SK-N-SH (cell line): Measurements from ENCODE around the gene MRPL14.

ENCODE experiments used
- CTCF ChIP-seq: fragments of 200-600 bp; sonication (generic); IDR thresholded peaks from 2 replicates; pipeline ENCODE4 v1.6.1; 2017; ENCODE audit warnings: antibody characterized with exemption, mild to moderate bottlenecking, moderate library complexity
- MEF2A ChIP-seq: IDR thresholded peaks from 2 replicates; pipeline ENCODE4 v1.4.0; 2012; ENCODE audit warnings: low read depth, borderline replicate concordance
- NFIC ChIP-seq: IDR thresholded peaks from 2 replicates; pipeline ENCODE4 v1.4.0; 2012; ENCODE audit warnings: borderline replicate concordance
- POLR2AphosphoS5 ChIP-seq: IDR thresholded peaks from 2 replicates; pipeline ENCODE4 v1.6.1; 2012; ENCODE audit warnings: low read depth, low read length
- TAF1 ChIP-seq: IDR thresholded peaks from 2 replicates; pipeline ENCODE4 v1.6.1; 2012; ENCODE audit warnings: low read depth, mild to moderate bottlenecking, low read length, moderate library complexity, borderline replicate concordance
- TEAD4 ChIP-seq: IDR thresholded peaks from 2 replicates; pipeline ENCODE4 v1.4.0; 2012; ENCODE audit warnings: mild to moderate bottlenecking, borderline replicate concordance; ENCODE audit not compliant: insufficient read depth
- YY1 ChIP-seq: IDR thresholded peaks from 2 replicates; pipeline ENCODE4 v1.4.0; 2012; ENCODE audit warnings: low read depth, mild to moderate bottlenecking
- TF ChIP-seq, protein P1 (sequence below): IDR thresholded peaks from 2 replicates; pipeline ENCODE4 v1.4.0; 2012; ENCODE audit warnings: low read depth, borderline replicate concordance

- no peak for TF ChIP-seq CTCF
- no peak for TF ChIP-seq TAF1
- TF ChIP-seq POLR2AphosphoS5: no peak
- no peak for TF ChIP-seq TEAD4
- TF ChIP-seq YY1: no peak
- no peak for TF ChIP-seq NFIC
- TF ChIP-seq MEF2A: no peak
- TF ChIP-seq, protein P1, sequence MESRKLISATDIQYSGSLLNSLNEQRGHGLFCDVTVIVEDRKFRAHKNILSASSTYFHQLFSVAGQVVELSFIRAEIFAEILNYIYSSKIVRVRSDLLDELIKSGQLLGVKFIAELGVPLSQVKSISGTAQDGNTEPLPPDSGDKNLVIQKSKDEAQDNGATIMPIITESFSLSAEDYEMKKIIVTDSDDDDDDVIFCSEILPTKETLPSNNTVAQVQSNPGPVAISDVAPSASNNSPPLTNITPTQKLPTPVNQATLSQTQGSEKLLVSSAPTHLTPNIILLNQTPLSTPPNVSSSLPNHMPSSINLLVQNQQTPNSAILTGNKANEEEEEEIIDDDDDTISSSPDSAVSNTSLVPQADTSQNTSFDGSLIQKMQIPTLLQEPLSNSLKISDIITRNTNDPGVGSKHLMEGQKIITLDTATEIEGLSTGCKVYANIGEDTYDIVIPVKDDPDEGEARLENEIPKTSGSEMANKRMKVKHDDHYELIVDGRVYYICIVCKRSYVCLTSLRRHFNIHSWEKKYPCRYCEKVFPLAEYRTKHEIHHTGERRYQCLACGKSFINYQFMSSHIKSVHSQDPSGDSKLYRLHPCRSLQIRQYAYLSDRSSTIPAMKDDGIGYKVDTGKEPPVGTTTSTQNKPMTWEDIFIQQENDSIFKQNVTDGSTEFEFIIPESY: no peak
Observed at GRCh38 chr6:44101832-44102231, 25.4 kb downstream of the MRPL14 start.
